HEK293 (cell line): ENCODE results near the gene AVL9.

Experiments
- CTCF ChIA-PET: fragments of 350-600 bp; formaldehyde crosslinking; extraction: SDS; loops from one replicate; lab custom pipeline; 2021; ENCODE audit warnings: antibody characterized with exemption; lab: Yijun Ruan, JAX
- POLR2A ChIA-PET: fragments of 300-600 bp; formaldehyde crosslinking; extraction: SDS; loops from one replicate; lab custom pipeline; 2020; ENCODE audit warnings: antibody characterized with exemption, inconsistent platforms; lab: Yijun Ruan, JAX
- H3K27ac ChIP-seq: fragments of 200-500 bp; sonication (Bioruptor generic); 2 replicates; pipeline ENCODE4 v1.5.1; 2014; ENCODE audit warnings: low read depth, low read length, control low read depth, inconsistent platforms; ENCODE audit errors: extremely low read depth
- H3K36me3 ChIP-seq, 2 experiments: fragments of 200-500 bp in 1 of 2; sonication (Bioruptor generic) in 1 of 2; 1 replicate in 1 of 2; 2 replicates in 1 of 2; pipeline ENCODE4 v1.5.1; 2014 to 2017; ENCODE audit warnings: inconsistent platforms in 2 of 2, low read length in 2 of 2; ENCODE audit not compliant: control insufficient read depth in 2 of 2, insufficient read depth in 1 of 2
- H3K4me1 ChIP-seq: fragments of 200-500 bp; sonication (Bioruptor generic); 2 replicates; pipeline ENCODE4 v1.5.1; 2014; ENCODE audit warnings: mild to moderate bottlenecking, low read length, inconsistent platforms; ENCODE audit not compliant: control insufficient read depth, insufficient read depth
- H3K4me3 ChIP-seq: 2 replicates; pipeline ENCODE4 v1.5.1; 2011; ENCODE audit warnings: low read depth, mild to moderate bottlenecking, control low read depth, low read length, moderate library complexity
- H3K9me3 ChIP-seq: fragments of 200-500 bp; sonication (Bioruptor generic); 2 replicates; pipeline ENCODE4 v1.5.1; 2014; ENCODE audit warnings: low read depth, low read length, inconsistent platforms; ENCODE audit not compliant: control insufficient read depth, insufficient read depth
- BCL11A ChIP-seq: fragments of 450-650 bp; formaldehyde crosslinking; IDR thresholded peaks from 2 replicates; pipeline ENCODE4 v1.5.1; 2016; ENCODE audit warnings: low read depth, missing biosample characterization, missing genetic modification characterization
- MEIS1 ChIP-seq: sonication (generic); formaldehyde crosslinking; IDR thresholded peaks from 2 replicates; pipeline ENCODE4 v1.8.1; 2022; ENCODE audit warnings: missing genetic modification reagents, mild to moderate bottlenecking, borderline replicate concordance
- MZF1 ChIP-seq: fragments of 450-650 bp; formaldehyde crosslinking; IDR thresholded peaks from 2 replicates; pipeline ENCODE4 v1.5.1; 2017; ENCODE audit warnings: missing biosample characterization, missing genetic modification characterization, borderline replicate concordance
- PRDM1 ChIP-seq: fragments of 450-650 bp; formaldehyde crosslinking; IDR thresholded peaks from 2 replicates; pipeline ENCODE4; 2016; ENCODE audit warnings: missing biosample characterization, missing genetic modification characterization
- TSHZ1 ChIP-seq: fragments of 450-650 bp; formaldehyde crosslinking; IDR thresholded peaks from 2 replicates; pipeline ENCODE4 v1.5.1; 2016; ENCODE audit warnings: missing biosample characterization, missing genetic modification characterization, borderline replicate concordance
- YY2 ChIP-seq: fragments of 450-650 bp; formaldehyde crosslinking; IDR thresholded peaks from 2 replicates; pipeline ENCODE4 v1.5.1; 2016; ENCODE audit warnings: missing biosample characterization, missing genetic modification characterization
- ZBTB8A ChIP-seq: fragments of 450-650 bp; formaldehyde crosslinking; IDR thresholded peaks from 2 replicates; pipeline ENCODE4 v1.5.1; 2016; ENCODE audit warnings: missing biosample characterization, missing genetic modification characterization
- ZEB2 ChIP-seq: fragments of 450-650 bp; formaldehyde crosslinking; IDR thresholded peaks from 2 replicates; pipeline ENCODE4 v1.5.1; 2016; ENCODE audit warnings: missing biosample characterization, missing genetic modification characterization
- ZNF132 ChIP-seq: fragments of 450-650 bp; formaldehyde crosslinking; IDR thresholded peaks from 2 replicates; pipeline ENCODE4 v1.5.1; 2017; ENCODE audit warnings: missing biosample characterization, missing genetic modification characterization, borderline replicate concordance
- ZNF239 ChIP-seq: fragments of 450-650 bp; formaldehyde crosslinking; IDR thresholded peaks from 2 replicates; pipeline ENCODE4 v1.5.1; 2016; ENCODE audit warnings: missing biosample characterization, missing genetic modification characterization
- ZNF26 ChIP-seq: fragments of 450-650 bp; formaldehyde crosslinking; IDR thresholded peaks from 2 replicates; pipeline ENCODE4 v1.5.1; 2016; ENCODE audit warnings: missing biosample characterization, missing genetic modification characterization
- ZNF354C ChIP-seq: fragments of 450-650 bp; formaldehyde crosslinking; IDR thresholded peaks from 2 replicates; pipeline ENCODE4 v1.5.1; 2016; ENCODE audit warnings: missing biosample characterization, missing genetic modification characterization, low read depth, borderline replicate concordance
- ZNF394 ChIP-seq: fragments of 450-650 bp; formaldehyde crosslinking; IDR thresholded peaks from 2 replicates; pipeline ENCODE4 v1.5.1; 2016; ENCODE audit warnings: missing biosample characterization, missing genetic modification characterization, mild to moderate bottlenecking, moderate library complexity, borderline replicate concordance
- ZNF423 ChIP-seq: fragments of 450-650 bp; formaldehyde crosslinking; IDR thresholded peaks from 2 replicates; pipeline ENCODE4 v1.5.1; 2016; ENCODE audit warnings: missing biosample characterization, missing genetic modification characterization
- ZNF501 ChIP-seq: fragments of 450-650 bp; formaldehyde crosslinking; IDR thresholded peaks from 2 replicates; pipeline ENCODE4 v1.5.1; 2016; ENCODE audit warnings: missing biosample characterization, missing genetic modification characterization
- ZNF514 ChIP-seq: fragments of 450-650 bp; formaldehyde crosslinking; IDR thresholded peaks from 2 replicates; pipeline ENCODE4 v1.5.1; 2016; ENCODE audit warnings: missing biosample characterization, missing genetic modification characterization
- ZNF521 ChIP-seq: fragments of 450-650 bp; formaldehyde crosslinking; IDR thresholded peaks from 2 replicates; pipeline ENCODE4 v1.5.1; 2017; ENCODE audit warnings: missing biosample characterization, mild to moderate bottlenecking, missing genetic modification characterization
- ZNF530 ChIP-seq: fragments of 450-650 bp; formaldehyde crosslinking; IDR thresholded peaks from 2 replicates; pipeline ENCODE4 v1.5.1; 2016; ENCODE audit warnings: low read depth, missing biosample characterization, missing genetic modification characterization
- ZNF548 ChIP-seq: fragments of 450-650 bp; formaldehyde crosslinking; IDR thresholded peaks from 2 replicates; pipeline ENCODE4 v1.5.1; 2016; ENCODE audit warnings: missing biosample characterization, missing genetic modification characterization
- ZNF580 ChIP-seq: fragments of 450-650 bp; formaldehyde crosslinking; IDR thresholded peaks from 2 replicates; pipeline ENCODE4 v1.5.1; 2016; ENCODE audit warnings: missing biosample characterization, missing genetic modification characterization
- ZNF600 ChIP-seq: fragments of 450-650 bp; formaldehyde crosslinking; IDR thresholded peaks from 2 replicates; pipeline ENCODE4 v1.5.1; 2016; ENCODE audit warnings: missing biosample characterization, missing genetic modification characterization
- ZNF623 ChIP-seq: fragments of 450-650 bp; formaldehyde crosslinking; IDR thresholded peaks from 2 replicates; pipeline ENCODE4 v1.5.1; 2016; ENCODE audit warnings: missing biosample characterization, missing genetic modification characterization
- ZNF645 ChIP-seq: fragments of 450-650 bp; formaldehyde crosslinking; IDR thresholded peaks from 2 replicates; pipeline ENCODE4; 2016; ENCODE audit warnings: missing biosample characterization, missing genetic modification characterization
- ZNF658 ChIP-seq: fragments of 450-650 bp; formaldehyde crosslinking; IDR thresholded peaks from 2 replicates; pipeline ENCODE4; 2016; ENCODE audit warnings: missing biosample characterization, missing genetic modification characterization
- ZNF777 ChIP-seq: fragments of 450-650 bp; formaldehyde crosslinking; IDR thresholded peaks from 2 replicates; pipeline ENCODE4 v1.5.1; 2017; ENCODE audit warnings: missing biosample characterization, missing genetic modification characterization, borderline replicate concordance
- ZSCAN18 ChIP-seq: fragments of 450-650 bp; formaldehyde crosslinking; IDR thresholded peaks from 2 replicates; pipeline ENCODE4 v1.5.1; 2016; ENCODE audit warnings: missing biosample characterization, missing genetic modification characterization

AVL9 gene

GRCh38 chr7:32580646-32581045 is 85.4 kb downstream of the AVL9 start:
- Histone ChIP-seq H3K27ac (no peak overlapping the region), H3K9me3 (no peaks in the 10 kb centered on the region)
- POLR2A ChIA-PET = interaction anchor here (0.5 kb wide), 2 partner anchors 85 to 358 kb away, joined by 3 to 5 read pairs; no protein-coding TSS in a partner anchor
- TF ChIP-seq PRDM1 (tag by site-specific recombination) (no peak), ZNF777 (no peak), ZNF548 (tag by site-specific recombination) (no peak), ZNF658 (tag by site-specific recombination) (no peak), ZEB2 (tag by site-specific recombination) (no peak), ZNF521 (tag by site-specific recombination) (no peak), ZNF354C (no peak), ZSCAN18 (tag by site-specific recombination) (no peak), MEIS1 (CRISPR knock-in tag) (no peak), ZNF600 (tag by site-specific recombination) (no peak), ZNF514 (tag by site-specific recombination) (no peak), ZNF645 (tag by site-specific recombination) (no peak)
- TF ChIP-seq, all 188 proteins: peak for 0
- Histone ChIP-seq H3K4me1 (no peaks in the 10 kb centered on the region), H3K36me3 (peaks cover 48 to 72% of the 10 kb centered on the region in 2 experiments), H3K4me3 (no peak overlapping the region)
- CTCF ChIA-PET = no interaction called here

- ChIA-PET POLR2A (no interaction called here), CTCF (no interaction called here)
- Histone ChIP-seq H3K4me3 (no peak overlapping the region), H3K36me3 (peaks cover 35 to 70% of the 10 kb centered on the region in 2 experiments), H3K4me1 (no peaks in the 10 kb centered on the region), H3K9me3 (no peaks in the 10 kb centered on the region), H3K27ac (no peak overlapping the region)
- TF ChIP-seq ZNF394 (tag by site-specific recombination) = no peak
- TF ChIP-seq ZNF623 (tag by site-specific recombination) = no peak
- TF ChIP-seq BCL11A (tag by site-specific recombination) = no peak
- TF ChIP-seq ZNF548 (tag by site-specific recombination) = no peak
These were observed 86.7 kb downstream of the AVL9 start for GRCh38 chr7:32582036-32582435.

- no peak overlapping the region for H3K4me3 ChIP-seq
- H3K36me3 ChIP-seq = peaks cover 35 to 69% of the 10 kb centered on the region in 2 experiments
- POLR2A ChIA-PET = no interaction called here
- no peaks in the 10 kb centered on the region for H3K9me3 ChIP-seq
- no peak overlapping the region for H3K27ac ChIP-seq
- H3K4me1 ChIP-seq = no peaks in the 10 kb centered on the region
- CTCF ChIA-PET = interaction anchor here (0.6 kb wide), 1 partner anchor 64 kb away, joined by 5 read pairs; no protein-coding TSS in a partner anchor
- TF ChIP-seq ZNF239 (tag by site-specific recombination) = no peak
- no peak for TF ChIP-seq ZBTB8A (tag by site-specific recombination)
- no peak for TF ChIP-seq ZNF132 (tag by site-specific recombination)
- no peak for TF ChIP-seq ZNF26 (tag by site-specific recombination)
- TF ChIP-seq ZNF423 (tag by site-specific recombination) = no peak
- TF ChIP-seq YY2 (tag by site-specific recombination) = no peak
- TF ChIP-seq ZNF501 (tag by site-specific recombination) = no peak
- no peak for TF ChIP-seq MZF1 (tag by site-specific recombination)
- TF ChIP-seq ZNF530 = no peak
- no peak for TF ChIP-seq TSHZ1 (tag by site-specific recombination)
- TF ChIP-seq ZNF580 (tag by site-specific recombination) = no peak
These were observed 88.5 kb downstream of the AVL9 start for GRCh38 chr7:32583791-32584190.
